ENCODE results near the gene ZNF780A.

- no peak for TF ChIP-seq CTCF (IDR thresholded peaks at IDR 0.05; ENCODE audit: insufficient read depth, low read length, poor library complexity, severe bottlenecking)
- no peak for TF ChIP-seq EZH2phosphoT487 (conservative IDR thresholded peaks at IDR 0.05; ENCODE audit: low read length)
Observed at GRCh38 chr19:40023969-40024368, 66.8 kb downstream of the ZNF780A start.

Data from SU-DHL-6 (cell line).